K562 (cell line): ENCODE measurements around the gene SOWAHA. TPM values are rescaled to one million over a fixed set of nuclear protein-coding genes. Genes with fewer than 3 reads are reported as not detected.

ENCODE experiments used
- ARID2 ChIP-seq: fragments of 450-650 bp; IDR thresholded peaks from 2 replicates; pipeline ENCODE4 v1.6.1; 2017; ENCODE audit warnings: antibody characterized with exemption, mild to moderate bottlenecking
- BCL6 ChIP-seq: fragments of 250-450 bp; sonication (Bioruptor Pico); IDR thresholded peaks from 2 replicates; pipeline ENCODE4 v1.4.0; 2020
- CBX5 ChIP-seq: IDR thresholded peaks from 2 replicates; pipeline ENCODE4 v1.6.1; 2014; ENCODE audit warnings: low read depth, borderline replicate concordance
- CHD2 ChIP-seq: IDR thresholded peaks from 2 replicates; pipeline ENCODE4 v1.6.1; 2011; ENCODE audit warnings: low read depth, low read length
- DPF2 ChIP-seq: fragments of 450-650 bp; IDR thresholded peaks from 2 replicates; pipeline ENCODE4 v1.6.1; 2016
- ETV6 ChIP-seq, 3 experiments: fragments of 150-350 bp in 1 of 3; sonication (generic) in 1 of 3; formaldehyde crosslinking in 1 of 3; IDR thresholded peaks; 2 replicates each; pipeline versions ENCODE4 v1.6.1 to v1.8.0; 2014 to 2022; ENCODE audit warnings: borderline replicate concordance in 2 of 3, low read depth in 2 of 3, antibody characterized with exemption in 1 of 3, low read length in 1 of 3, mild to moderate bottlenecking in 1 of 3, missing genetic modification reagents in 1 of 3
- EWSR1 ChIP-seq: fragments of 450-650 bp; IDR thresholded peaks from 2 replicates; pipeline ENCODE4 v1.6.1; 2018; ENCODE audit warnings: borderline replicate concordance, mild to moderate bottlenecking, low read depth, moderate library complexity; ENCODE audit not compliant: partially characterized antibody
- IFI16 ChIP-seq: fragments of 250-450 bp; sonication (Bioruptor Pico); IDR thresholded peaks from 2 replicates; pipeline ENCODE4 v2.1.2; 2022; ENCODE audit warnings: mild to moderate bottlenecking, inconsistent platforms
- KLF1 ChIP-seq: fragments of 450-650 bp; IDR thresholded peaks from 2 replicates; pipeline ENCODE4 v1.6.1; 2016; ENCODE audit warnings: missing genetic modification characterization, missing compliant biosample characterization
- NCOA1 ChIP-seq: fragments of 450-650 bp; IDR thresholded peaks from 2 replicates; pipeline ENCODE4 v1.6.1; 2016; ENCODE audit warnings: low read depth
- NUFIP1 ChIP-seq: fragments of 450-650 bp; IDR thresholded peaks from 2 replicates; pipeline ENCODE4 v1.6.1; 2018; ENCODE audit not compliant: partially characterized antibody
- PTRF ChIP-seq: fragments of 450-650 bp; IDR thresholded peaks from 2 replicates; pipeline ENCODE4 v1.6.1; 2016; ENCODE audit warnings: mild to moderate bottlenecking, missing genetic modification characterization, missing compliant biosample characterization
- SETDB1 ChIP-seq: IDR thresholded peaks from one replicate; pipeline ENCODE4 v1.6.1; 2012; ENCODE audit warnings: low read length, control low read depth, inconsistent platforms
- SP1 ChIP-seq: sonication (generic); formaldehyde crosslinking; IDR thresholded peaks from 2 replicates; pipeline ENCODE4 v1.8.1; 2022; ENCODE audit warnings: mild to moderate bottlenecking, missing genetic modification reagents
- STAG1 ChIP-seq: sonication (generic); formaldehyde crosslinking; IDR thresholded peaks from 2 replicates; pipeline ENCODE4 v1.5.0; 2020; ENCODE audit warnings: missing genetic modification reagents, borderline replicate concordance
- TARDBP ChIP-seq: fragments of 450-650 bp; IDR thresholded peaks from 2 replicates; pipeline ENCODE4 v1.6.1; 2016
- ZKSCAN1 ChIP-seq: fragments of 150-350 bp; IDR thresholded peaks from 2 replicates; pipeline ENCODE4 v1.6.1; 2016; ENCODE audit warnings: low read depth, low read length
- ZKSCAN8 ChIP-seq: fragments of 200-800 bp; sonication (Bioruptor generic); IDR thresholded peaks from 2 replicates; pipeline ENCODE4 v1.6.1; 2016; ENCODE audit warnings: missing genetic modification characterization, missing compliant biosample characterization
- ZNF174 ChIP-seq: fragments of 250-450 bp; sonication (Bioruptor Pico); IDR thresholded peaks from 2 replicates; pipeline ENCODE4 v1.4.0; 2020; ENCODE audit warnings: mild to moderate bottlenecking
- ZNF347 ChIP-seq: fragments of 450-650 bp; formaldehyde crosslinking; IDR thresholded peaks from 2 replicates; pipeline ENCODE4 v1.4.0; 2020; ENCODE audit warnings: low read depth, mild to moderate bottlenecking, moderate library complexity
- ZNF507 ChIP-seq: conservative IDR thresholded peaks from 2 replicates; pipeline ENCODE4 v1.6.1; 2017; ENCODE audit warnings: missing genetic modification characterization, missing compliant biosample characterization
- ZNF696 ChIP-seq: fragments of 250-450 bp; sonication (Bioruptor Pico); conservative IDR thresholded peaks from 2 replicates; pipeline ENCODE4 v1.4.0; 2020; ENCODE audit warnings: mild to moderate bottlenecking, moderate library complexity
- polyA plus RNA-seq, 8 experiments: library from polyadenylated mRNA; depleted of rRNA in 4 of 8; stranded (reverse) in 5 of 8; unstranded in 3 of 8; fragments of >200 nt; fragmentation: Nextera tagmentation in 2 of 8; fragmentation: Illumina TruSeq in 1 of 8; extraction: Ambion mirVana in 2 of 8; extraction: Trizol in 1 of 8; gene quantifications; 2 replicates each; pipeline versions ENCODE4 v1.2.1 to v1.2.3, GENCODE V29; 2011 to 2014; ENCODE audit warnings: inconsistent platforms in 1 of 8, missing spikeins in 1 of 8
- total RNA-seq, 7 experiments: library from RNA; depleted of rRNA in 6 of 7; stranded (reverse); fragments of >200 nt in 6 of 7; fragmentation: Illumina TruSeq in 2 of 7; extraction: Trizol in 2 of 7; gene quantifications; 2 replicates each; pipeline versions ENCODE4 v1.2.1 to v1.2.3, GENCODE V29; 2011 to 2021; ENCODE audit warnings: low replicate concordance in 1 of 7
- TF ChIP-seq, protein P1 (sequence below): fragments of 450-650 bp; IDR thresholded peaks from one replicate; pipeline ENCODE4 v1.6.1; 2018; ENCODE audit warnings: mild to moderate bottlenecking, moderate library complexity; ENCODE audit not compliant: partially characterized antibody
- TF ChIP-seq, protein P2 (sequence below): fragments of 450-650 bp; formaldehyde crosslinking; conservative IDR thresholded peaks from 2 replicates; pipeline ENCODE4 v1.4.0; 2022; ENCODE audit warnings: mild to moderate bottlenecking, missing genetic modification characterization
- TF ChIP-seq, protein P3 (sequence below): sonication (generic); formaldehyde crosslinking; IDR thresholded peaks from 2 replicates; pipeline ENCODE4 v1.8.0; 2022; ENCODE audit warnings: mild to moderate bottlenecking, missing genetic modification reagents

The SOWAHA gene
- total and polyA plus RNA-seq, 9 of the 15 experiments (the other 6 are each of a cell fraction or from before 2014, with no cell fraction given) = not detected

DNA sequence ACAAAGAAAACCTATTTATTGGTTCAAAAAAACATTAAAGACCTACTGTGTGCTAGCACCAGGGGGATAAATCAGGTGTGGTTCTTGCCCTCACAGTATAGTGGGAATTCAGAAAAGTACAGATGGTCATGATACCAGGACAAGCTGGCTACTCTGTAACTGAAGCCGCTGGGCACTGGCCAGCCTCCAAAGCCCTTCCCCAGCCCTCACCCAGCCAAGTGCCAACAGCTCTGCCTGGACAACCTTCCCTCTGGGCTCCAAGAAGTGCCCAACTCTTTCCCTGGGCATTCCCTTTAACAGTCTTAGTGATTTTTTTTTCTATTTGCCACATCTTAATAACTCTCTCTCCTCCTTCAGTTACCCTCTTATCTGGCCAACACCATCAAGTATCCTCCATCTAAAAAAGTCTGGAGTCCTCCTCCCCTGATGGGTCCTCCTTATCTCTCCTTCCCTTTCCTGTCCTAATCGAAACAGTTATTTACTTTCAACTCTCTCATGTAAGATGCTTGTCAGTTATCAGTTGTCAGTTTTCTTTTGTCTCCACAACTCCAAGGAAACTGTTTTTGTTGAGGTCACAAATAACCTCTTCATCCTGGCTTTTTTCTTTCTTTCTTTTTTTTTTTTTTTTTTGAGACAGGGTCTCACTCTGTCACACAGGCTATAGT lies 22.8 kb upstream of the SOWAHA start (continued):
- TF ChIP-seq, protein P1, sequence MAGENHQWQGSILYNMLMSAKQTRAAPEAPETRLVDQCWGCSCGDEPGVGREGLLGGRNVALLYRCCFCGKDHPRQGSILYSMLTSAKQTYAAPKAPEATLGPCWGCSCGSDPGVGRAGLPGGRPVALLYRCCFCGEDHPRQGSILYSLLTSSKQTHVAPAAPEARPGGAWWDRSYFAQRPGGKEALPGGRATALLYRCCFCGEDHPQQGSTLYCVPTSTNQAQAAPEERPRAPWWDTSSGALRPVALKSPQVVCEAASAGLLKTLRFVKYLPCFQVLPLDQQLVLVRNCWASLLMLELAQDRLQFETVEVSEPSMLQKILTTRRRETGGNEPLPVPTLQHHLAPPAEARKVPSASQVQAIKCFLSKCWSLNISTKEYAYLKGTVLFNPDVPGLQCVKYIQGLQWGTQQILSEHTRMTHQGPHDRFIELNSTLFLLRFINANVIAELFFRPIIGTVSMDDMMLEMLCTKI = no peak
- TF ChIP-seq TARDBP (no peak), SETDB1 (no peak), PTRF (no peak), NUFIP1 (no peak), ZNF347 (CRISPR knock-in tag) (no peak), ARID2 (no peak), ZNF174 (CRISPR knock-in tag) (no peak), BCL6 (CRISPR knock-in tag) (no peak), ZKSCAN8 (CRISPR knock-in tag) (no peak), ZNF507 (tag) (no peak), KLF1 (tag) (no peak), ETV6 (IDR thresholded peaks at IDR 0.05; ENCODE audit: borderline replicate concordance in 1 of 2, low read depth in 2 of 2, low read length in 1 of 2) (no peak), ETV6 (CRISPR knock-in tag; IDR thresholded peaks at IDR 0.05; ENCODE audit: borderline replicate concordance) (no peak), EWSR1 (no peak), CBX5 (no peak), DPF2 (peak; percentile 85), NCOA1 (0 out of 2 replicates have a peak, but pooled peaks have one; percentile 29), STAG1 (no peak), ZNF696 (CRISPR knock-in tag) (no peak), ZKSCAN1 (peak; percentile 87), IFI16 (CRISPR knock-in tag) (no peak), CHD2 (no peak), SP1 (no peak)
- TF ChIP-seq, protein P2, sequence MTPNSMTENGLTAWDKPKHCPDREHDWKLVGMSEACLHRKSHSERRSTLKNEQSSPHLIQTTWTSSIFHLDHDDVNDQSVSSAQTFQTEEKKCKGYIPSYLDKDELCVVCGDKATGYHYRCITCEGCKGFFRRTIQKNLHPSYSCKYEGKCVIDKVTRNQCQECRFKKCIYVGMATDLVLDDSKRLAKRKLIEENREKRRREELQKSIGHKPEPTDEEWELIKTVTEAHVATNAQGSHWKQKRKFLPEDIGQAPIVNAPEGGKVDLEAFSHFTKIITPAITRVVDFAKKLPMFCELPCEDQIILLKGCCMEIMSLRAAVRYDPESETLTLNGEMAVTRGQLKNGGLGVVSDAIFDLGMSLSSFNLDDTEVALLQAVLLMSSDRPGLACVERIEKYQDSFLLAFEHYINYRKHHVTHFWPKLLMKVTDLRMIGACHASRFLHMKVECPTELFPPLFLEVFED (CRISPR knock-in tag) = no peak
- TF ChIP-seq, protein P3, sequence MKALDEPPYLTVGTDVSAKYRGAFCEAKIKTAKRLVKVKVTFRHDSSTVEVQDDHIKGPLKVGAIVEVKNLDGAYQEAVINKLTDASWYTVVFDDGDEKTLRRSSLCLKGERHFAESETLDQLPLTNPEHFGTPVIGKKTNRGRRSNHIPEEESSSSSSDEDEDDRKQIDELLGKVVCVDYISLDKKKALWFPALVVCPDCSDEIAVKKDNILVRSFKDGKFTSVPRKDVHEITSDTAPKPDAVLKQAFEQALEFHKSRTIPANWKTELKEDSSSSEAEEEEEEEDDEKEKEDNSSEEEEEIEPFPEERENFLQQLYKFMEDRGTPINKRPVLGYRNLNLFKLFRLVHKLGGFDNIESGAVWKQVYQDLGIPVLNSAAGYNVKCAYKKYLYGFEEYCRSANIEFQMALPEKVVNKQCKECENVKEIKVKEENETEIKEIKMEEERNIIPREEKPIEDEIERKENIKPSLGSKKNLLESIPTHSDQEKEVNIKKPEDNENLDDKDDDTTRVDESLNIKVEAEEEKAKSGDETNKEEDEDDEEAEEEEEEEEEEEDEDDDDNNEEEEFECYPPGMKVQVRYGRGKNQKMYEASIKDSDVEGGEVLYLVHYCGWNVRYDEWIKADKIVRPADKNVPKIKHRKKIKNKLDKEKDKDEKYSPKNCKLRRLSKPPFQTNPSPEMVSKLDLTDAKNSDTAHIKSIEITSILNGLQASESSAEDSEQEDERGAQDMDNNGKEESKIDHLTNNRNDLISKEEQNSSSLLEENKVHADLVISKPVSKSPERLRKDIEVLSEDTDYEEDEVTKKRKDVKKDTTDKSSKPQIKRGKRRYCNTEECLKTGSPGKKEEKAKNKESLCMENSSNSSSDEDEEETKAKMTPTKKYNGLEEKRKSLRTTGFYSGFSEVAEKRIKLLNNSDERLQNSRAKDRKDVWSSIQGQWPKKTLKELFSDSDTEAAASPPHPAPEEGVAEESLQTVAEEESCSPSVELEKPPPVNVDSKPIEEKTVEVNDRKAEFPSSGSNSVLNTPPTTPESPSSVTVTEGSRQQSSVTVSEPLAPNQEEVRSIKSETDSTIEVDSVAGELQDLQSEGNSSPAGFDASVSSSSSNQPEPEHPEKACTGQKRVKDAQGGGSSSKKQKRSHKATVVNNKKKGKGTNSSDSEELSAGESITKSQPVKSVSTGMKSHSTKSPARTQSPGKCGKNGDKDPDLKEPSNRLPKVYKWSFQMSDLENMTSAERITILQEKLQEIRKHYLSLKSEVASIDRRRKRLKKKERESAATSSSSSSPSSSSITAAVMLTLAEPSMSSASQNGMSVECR (CRISPR knock-in tag) = no peak
